Loucy (cell line): ENCODE results near the gene C17orf107.
"Not testable (repeated sequence)": the region's sequence is repeated elsewhere in the genome, so short reads cannot be mapped to it uniquely, and the experiment has no call there.

Source experiments
- H2AFZ ChIP-seq: fragments of 200-600 bp; sonication (generic); 2 replicates; pipeline ENCODE4 v1.6.0; 2016; ENCODE audit warnings: antibody characterized with exemption, mild to moderate bottlenecking, low read length, moderate library complexity
- H3F3A ChIP-seq: fragments of 200-600 bp; 2 replicates; pipeline ENCODE4 v1.6.0; 2016; ENCODE audit warnings: antibody characterized with exemption, low read depth, mild to moderate bottlenecking
- H3K27me3 ChIP-seq: fragments of 200-600 bp; sonication (generic); 2 replicates; pipeline ENCODE4 v1.6.1; 2014; ENCODE audit warnings: low read length, mild to moderate bottlenecking; ENCODE audit not compliant: insufficient read depth, poor library complexity, severe bottlenecking
- H3K36me3 ChIP-seq: fragments of 200-600 bp; sonication (generic); 2 replicates; pipeline ENCODE4 v1.6.1; 2016; ENCODE audit warnings: low read length; ENCODE audit not compliant: insufficient read depth
- H3K4me1 ChIP-seq: fragments of 200-600 bp; sonication (generic); 2 replicates; pipeline ENCODE4 v1.5.1; 2014; ENCODE audit warnings: low read length, mild to moderate bottlenecking; ENCODE audit not compliant: insufficient read depth, poor library complexity, severe bottlenecking
- H3K4me2 ChIP-seq: fragments of 200-600 bp; sonication (generic); 2 replicates; pipeline ENCODE4 v1.6.0; 2014; ENCODE audit warnings: antibody characterized with exemption, low read length, low read depth, mild to moderate bottlenecking; ENCODE audit not compliant: poor library complexity, severe bottlenecking
- H3K4me3 ChIP-seq: fragments of 200-600 bp; sonication (generic); 2 replicates; pipeline ENCODE4 v1.5.1; 2014; ENCODE audit warnings: low read length, mild to moderate bottlenecking, mixed read lengths; ENCODE audit not compliant: poor library complexity, severe bottlenecking
- H3K79me2 ChIP-seq: fragments of 200-600 bp; sonication (generic); 2 replicates; pipeline ENCODE4 v1.6.1; 2014; ENCODE audit warnings: low read length; ENCODE audit not compliant: insufficient read depth
- H3K9ac ChIP-seq: fragments of 200-600 bp; sonication (generic); 2 replicates; pipeline ENCODE4 v1.6.0; 2014; ENCODE audit warnings: mild to moderate bottlenecking, low read depth, low read length, moderate library complexity; ENCODE audit not compliant: poor library complexity, severe bottlenecking
- H3K9me2 ChIP-seq: fragments of 200-600 bp; sonication (generic); replicated peaks from 2 replicates; pipeline ENCODE4 v1.6.1; 2016; ENCODE audit warnings: low read depth, low read length, mixed read lengths
- H3K9me3 ChIP-seq: fragments of 200-600 bp; sonication (generic); 2 replicates; pipeline ENCODE4 v1.6.1; 2014; ENCODE audit warnings: mild to moderate bottlenecking, antibody characterized with exemption, low read length, low read depth; ENCODE audit not compliant: insufficient read depth
- H4K20me1 ChIP-seq: fragments of 200-600 bp; sonication (generic); 2 replicates; pipeline ENCODE4 v1.6.0; 2014; ENCODE audit warnings: antibody characterized with exemption, low read length, mild to moderate bottlenecking; ENCODE audit not compliant: insufficient read depth, poor library complexity, severe bottlenecking
- EZH2phosphoT487 ChIP-seq: fragments of 200-600 bp; IDR thresholded peaks from 2 replicates; pipeline ENCODE4 v1.6.1; 2018; ENCODE audit warnings: antibody characterized with exemption, mild to moderate bottlenecking, moderate library complexity, borderline replicate concordance
- TF ChIP-seq, protein P1 (sequence below): fragments of 200-600 bp; sonication (generic); conservative IDR thresholded peaks from 2 replicates; pipeline ENCODE4 v1.5.1; 2014; ENCODE audit warnings: mild to moderate bottlenecking, antibody characterized with exemption, low read length

Gene C17orf107

DNA sequence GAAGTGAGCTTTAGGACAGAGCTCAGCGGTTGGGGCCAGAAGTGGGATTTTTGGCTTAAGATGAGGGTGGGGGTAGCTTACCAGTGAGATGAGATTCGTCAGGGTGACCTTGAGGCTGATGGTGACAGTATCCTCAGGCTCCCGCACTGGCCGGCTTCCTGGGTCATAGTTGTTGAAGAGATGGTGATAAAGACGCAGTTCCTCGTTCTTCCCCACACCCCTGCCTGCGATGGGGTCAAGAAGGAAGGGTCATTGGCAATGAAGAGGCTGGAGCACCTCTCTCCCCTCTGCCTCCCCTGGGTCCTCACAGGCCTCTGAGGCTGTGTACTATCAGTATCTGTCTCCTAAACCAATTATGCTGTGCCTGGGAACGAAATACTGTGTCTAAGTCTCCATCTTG lies 3.2 kb downstream of the C17orf107 start:
- no peak for TF ChIP-seq EZH2phosphoT487
- TF ChIP-seq, protein P1, sequence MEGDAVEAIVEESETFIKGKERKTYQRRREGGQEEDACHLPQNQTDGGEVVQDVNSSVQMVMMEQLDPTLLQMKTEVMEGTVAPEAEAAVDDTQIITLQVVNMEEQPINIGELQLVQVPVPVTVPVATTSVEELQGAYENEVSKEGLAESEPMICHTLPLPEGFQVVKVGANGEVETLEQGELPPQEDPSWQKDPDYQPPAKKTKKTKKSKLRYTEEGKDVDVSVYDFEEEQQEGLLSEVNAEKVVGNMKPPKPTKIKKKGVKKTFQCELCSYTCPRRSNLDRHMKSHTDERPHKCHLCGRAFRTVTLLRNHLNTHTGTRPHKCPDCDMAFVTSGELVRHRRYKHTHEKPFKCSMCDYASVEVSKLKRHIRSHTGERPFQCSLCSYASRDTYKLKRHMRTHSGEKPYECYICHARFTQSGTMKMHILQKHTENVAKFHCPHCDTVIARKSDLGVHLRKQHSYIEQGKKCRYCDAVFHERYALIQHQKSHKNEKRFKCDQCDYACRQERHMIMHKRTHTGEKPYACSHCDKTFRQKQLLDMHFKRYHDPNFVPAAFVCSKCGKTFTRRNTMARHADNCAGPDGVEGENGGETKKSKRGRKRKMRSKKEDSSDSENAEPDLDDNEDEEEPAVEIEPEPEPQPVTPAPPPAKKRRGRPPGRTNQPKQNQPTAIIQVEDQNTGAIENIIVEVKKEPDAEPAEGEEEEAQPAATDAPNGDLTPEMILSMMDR = no peak
- Histone ChIP-seq H4K20me1 (no peaks in the 10 kb centered on the region), H3K9ac (no peak overlapping the region), H3K9me2 (no peaks in the 10 kb centered on the region), H3K4me3 (peak overlapping the region; percentile 51), H3K4me2 (peak overlapping the region; percentile 82), H3K36me3 (no peaks in the 10 kb centered on the region), H3K79me2 (no peaks in the 10 kb centered on the region), H3F3A (no peaks in the 10 kb centered on the region), H3K27me3 (no peaks in the 10 kb centered on the region), H2AFZ (no peak overlapping the region), H3K4me1 (peaks cover 8% of the 10 kb centered on the region), H3K9me3 (no peaks in the 10 kb centered on the region)

DNA sequence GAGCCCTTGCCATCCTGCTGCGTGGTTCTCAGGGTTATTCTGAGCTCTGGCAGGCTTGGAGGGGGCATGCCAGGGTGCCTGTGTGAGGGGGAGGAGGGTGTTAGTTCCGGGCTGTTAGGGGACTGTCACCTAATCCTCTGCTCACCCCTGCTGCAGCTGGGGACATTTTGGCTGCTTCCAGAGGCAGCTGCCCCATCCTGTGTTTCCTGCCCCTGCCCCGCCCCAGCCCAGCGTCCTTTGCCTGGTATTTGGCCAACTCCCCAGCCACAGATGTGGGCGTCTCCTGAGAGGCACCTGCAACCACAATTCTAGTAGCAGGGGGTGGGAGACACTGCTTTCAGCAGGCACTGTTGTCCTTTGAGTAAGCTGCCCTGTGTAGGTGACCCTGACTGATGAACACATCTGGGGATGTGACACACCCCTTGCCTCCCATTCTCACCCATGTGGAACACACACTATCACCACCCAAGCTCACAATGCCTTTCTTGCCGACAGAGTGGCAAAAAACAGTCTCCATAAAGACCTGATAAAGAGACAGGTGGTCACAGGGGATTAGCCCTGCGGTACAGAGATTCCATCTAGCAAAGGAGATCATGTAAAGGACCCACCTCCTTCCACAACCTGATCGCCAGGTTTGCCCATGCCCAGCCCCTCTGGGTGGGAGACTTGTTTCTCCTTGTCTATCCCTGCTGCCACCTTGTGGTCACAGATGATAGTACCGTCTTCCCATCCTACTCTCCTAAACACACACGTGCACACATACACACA lies 3.9 kb downstream of the C17orf107 start, which contains the start of gene CHRNE:
Gene CHRNE (minus strand): TSS at position 48 of the 768 bp plus-strand sequence. CDS start 35 bp downstream, at position 13.
- no peaks in the 10 kb centered on the region for H3F3A ChIP-seq
- peaks cover 8% of the 10 kb centered on the region for H3K4me1 ChIP-seq
- H3K27me3 ChIP-seq = no peaks in the 10 kb centered on the region
- no peaks in the 10 kb centered on the region for H3K36me3 ChIP-seq
- no peaks in the 10 kb centered on the region for H3K79me2 ChIP-seq
- TF ChIP-seq, protein P1 = peak; percentile 83
- no peak for TF ChIP-seq EZH2phosphoT487
- H2AFZ ChIP-seq = peak within 1 kb of the TSS; percentile 57
- H4K20me1 ChIP-seq = no peaks in the 10 kb centered on the region
- no peaks in the 10 kb centered on the region for H3K9me3 ChIP-seq
- peak within 1 kb of the TSS; percentile 82 for H3K4me2 ChIP-seq
- H3K9me2 ChIP-seq = no peaks in the 10 kb centered on the region
- no peak within 1 kb of the TSS for H3K9ac ChIP-seq
- H3K4me3 ChIP-seq = peak within 1 kb of the TSS; percentile 51

DNA sequence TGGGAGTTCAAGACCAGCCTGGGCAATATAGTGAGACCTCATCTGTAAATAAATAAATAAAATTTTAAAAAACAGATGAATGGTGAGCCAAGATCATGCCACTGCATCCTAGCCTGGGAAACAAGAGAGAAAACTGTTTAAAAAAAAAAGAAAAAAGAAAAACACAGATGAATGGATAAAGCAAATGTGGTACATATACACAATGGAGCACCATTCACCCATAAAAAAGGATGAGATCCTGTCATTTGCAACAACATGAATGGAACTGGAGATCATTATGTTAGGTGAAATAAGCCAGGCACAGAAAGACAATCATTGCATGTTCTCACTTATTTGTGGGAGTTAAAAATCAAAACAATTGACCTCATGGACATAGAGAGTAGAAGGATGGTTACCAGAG lies 7.3 kb downstream of the C17orf107 start:
- H3K4me1 ChIP-seq = peaks cover 14% of the 10 kb centered on the region

DNA sequence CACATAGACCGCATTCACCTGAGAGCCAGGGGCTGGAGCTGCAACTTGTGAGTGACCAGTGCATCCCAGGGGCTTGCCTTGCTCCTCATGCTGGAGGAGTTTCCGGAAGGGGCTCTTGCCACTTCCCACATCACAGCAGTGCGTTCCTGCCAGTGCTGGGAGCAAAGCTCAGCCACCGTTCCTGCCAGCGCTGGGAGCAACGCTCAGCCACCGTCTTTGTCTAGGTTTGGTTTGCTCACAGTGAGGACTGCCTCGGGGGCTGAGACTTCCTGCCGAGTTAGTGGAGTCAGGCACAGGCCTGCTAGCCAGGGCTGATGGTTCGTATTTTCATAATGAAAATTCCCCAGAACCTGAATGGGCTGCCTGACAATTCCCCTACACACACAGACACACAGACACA lies 9.0 kb downstream of the C17orf107 start:
- no peak overlapping the region for H3K4me2 ChIP-seq
- H3F3A ChIP-seq = no peaks in the 10 kb centered on the region
- H3K9me2 ChIP-seq = no peaks in the 10 kb centered on the region
- no peaks in the 10 kb centered on the region for H3K36me3 ChIP-seq
- no peaks in the 10 kb centered on the region for H3K9me3 ChIP-seq
- H3K9ac ChIP-seq = no peak overlapping the region
- no peak overlapping the region for H3K4me3 ChIP-seq
- no peaks in the 10 kb centered on the region for H3K79me2 ChIP-seq
- H3K4me1 ChIP-seq = peaks cover 7% of the 10 kb centered on the region
- no peaks in the 10 kb centered on the region for H4K20me1 ChIP-seq
- no peaks in the 10 kb centered on the region for H3K27me3 ChIP-seq
- no peak overlapping the region; the same call in 1 of the 2 replicates for H2AFZ ChIP-seq
- TF ChIP-seq, protein P1 = no peak
- no peak for TF ChIP-seq EZH2phosphoT487

More for the DNA sequence above, 7.3 kb downstream of the C17orf107 start:
- H3F3A ChIP-seq, H3K4me3 ChIP-seq, H3K79me2 ChIP-seq, H3K36me3 ChIP-seq, H4K20me1 ChIP-seq, H3K9me2 ChIP-seq, H2AFZ ChIP-seq, H3K9ac ChIP-seq, H3K4me2 ChIP-seq, H3K9me3 ChIP-seq, H3K27me3 ChIP-seq: not testable (repeated sequence)
